ENCODE results near the gene LBX1.
"Not testable (repeated sequence)": the region's sequence is repeated elsewhere in the genome, so short reads cannot be mapped to it uniquely, and the experiment has no call there.

Gene LBX1

GRCh38 chr10:101198326-101198977 lies 30.8 kb downstream of the LBX1 start:
- DNase-seq = not testable (repeated sequence)

GRCh38 chr10:101195921-101196320 lies 33.3 kb downstream of the LBX1 start:
- DNase-seq = no peak

GRCh38 chr10:101189461-101190401 lies 39.5 kb downstream of the LBX1 start:
- DNase-seq = no peak

- no peak for DNase-seq
Measured at GRCh38 chr10:101188942-101189341, 40.3 kb downstream of the LBX1 start.

- no peak for DNase-seq
Measured at GRCh38 chr10:101183458-101184183, 45.6 kb downstream of the LBX1 start.

- no peak for DNase-seq
Measured at GRCh38 chr10:101182936-101183335, 46.3 kb downstream of the LBX1 start.
